HuH-7.5 (cell line): ENCODE results near the gene WDR93.
A peak's percentile ranks its signal among the peaks of the same experiment; 100 is the strongest.

Experiments used
- DNase-seq: peaks from one replicate; pipeline ENCODE4 v3.0.0; 2011; ENCODE audit warnings: low spot score

WDR93 gene

GRCh38 chr15:89690276-89691218 is at the start of gene WDR93, which contains the start of gene PEX11A:
Gene WDR93 (plus strand): TSS chr15:89690811. CDS start chr15:89701747, 10,936 bp downstream.
Gene PEX11A (minus strand): TSS chr15:89690754. CDS start chr15:89690632, 122 bp downstream.
- DNase-seq: peak; percentile 83

DNA sequence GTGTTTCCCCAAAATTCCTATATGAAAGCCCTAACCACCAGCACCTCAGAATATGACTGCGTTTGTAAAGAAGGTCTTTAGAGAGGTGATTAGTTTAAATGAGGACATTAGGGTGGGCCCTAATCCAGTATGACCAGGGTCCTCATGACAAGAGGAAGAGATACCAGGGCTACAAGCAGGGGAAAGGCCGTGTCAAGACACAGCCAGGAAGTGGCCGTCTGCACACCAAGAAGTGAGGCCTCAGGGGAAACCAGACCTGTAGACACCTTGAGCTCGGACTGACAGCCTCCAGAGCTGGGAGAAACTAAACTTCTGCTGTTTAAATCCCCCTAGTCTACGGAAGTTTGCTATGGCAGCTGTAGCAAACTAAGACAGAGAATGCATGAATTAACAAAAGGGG is 49.6 kb upstream of the WDR93 start:
- no peak for DNase-seq

GRCh38 chr15:89642106-89642505 is 48.5 kb upstream of the WDR93 start:
- no peak for DNase-seq

DNA sequence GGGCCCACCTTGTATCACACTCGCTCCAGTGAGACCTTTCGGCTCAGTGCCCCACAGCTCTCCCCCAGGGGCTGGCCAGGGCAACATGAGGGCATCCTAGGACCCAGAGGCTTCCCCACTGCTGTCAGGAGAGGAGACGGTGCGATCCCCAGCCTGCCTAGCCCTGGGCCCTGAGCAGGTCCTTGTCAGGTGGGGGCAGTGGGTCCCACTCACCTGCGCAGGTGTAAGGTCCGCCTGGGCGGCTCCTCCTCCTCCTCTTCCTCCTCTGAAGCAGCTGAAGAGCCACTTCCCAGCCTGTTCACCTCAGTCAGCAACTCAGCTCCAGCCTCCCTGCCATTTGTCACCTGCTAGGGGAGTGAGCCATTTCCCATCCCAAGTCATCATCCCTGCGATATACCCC is 44.9 kb upstream of the WDR93 start:
- no peak for DNase-seq

DNA sequence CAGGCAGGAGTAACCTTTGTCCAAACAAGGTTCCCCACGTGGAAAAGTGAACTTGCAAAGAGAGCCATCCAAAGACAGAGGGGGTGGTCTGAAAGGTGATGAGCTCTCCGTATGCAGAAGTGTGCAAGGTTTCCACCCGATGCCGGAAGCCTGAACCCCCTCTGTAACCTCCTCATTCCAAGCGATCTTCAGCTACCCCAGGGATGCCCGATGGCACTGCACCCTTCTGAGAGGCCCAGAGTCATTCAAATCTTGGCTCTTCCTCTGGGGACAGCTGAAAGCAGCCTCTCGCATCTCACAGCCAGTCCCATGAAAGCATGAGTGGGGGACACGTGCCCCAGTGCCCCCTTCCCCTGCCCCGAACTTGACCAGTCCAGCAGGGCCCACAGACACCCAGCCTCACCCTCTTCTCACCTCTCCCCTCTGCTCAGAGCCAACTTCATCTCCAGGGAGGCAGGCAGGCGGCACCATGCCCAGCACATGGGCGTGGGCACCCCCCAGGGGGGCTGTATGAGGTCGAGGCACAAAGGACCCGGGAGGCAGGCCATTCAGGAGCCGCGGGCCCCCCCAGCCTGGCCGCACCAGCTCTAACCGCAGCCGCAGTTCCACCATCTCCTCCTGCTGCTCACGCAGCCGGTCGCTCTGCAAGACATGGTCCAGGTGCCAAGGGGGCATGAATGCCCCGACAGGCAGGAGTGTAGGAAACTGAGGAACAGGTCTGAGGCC is 44.0 kb upstream of the WDR93 start:
- no peak for DNase-seq

- peak; percentile 99 for DNase-seq
These were observed 43.3 kb upstream of the WDR93 start for GRCh38 chr15:89647191-89647851.

DNA sequence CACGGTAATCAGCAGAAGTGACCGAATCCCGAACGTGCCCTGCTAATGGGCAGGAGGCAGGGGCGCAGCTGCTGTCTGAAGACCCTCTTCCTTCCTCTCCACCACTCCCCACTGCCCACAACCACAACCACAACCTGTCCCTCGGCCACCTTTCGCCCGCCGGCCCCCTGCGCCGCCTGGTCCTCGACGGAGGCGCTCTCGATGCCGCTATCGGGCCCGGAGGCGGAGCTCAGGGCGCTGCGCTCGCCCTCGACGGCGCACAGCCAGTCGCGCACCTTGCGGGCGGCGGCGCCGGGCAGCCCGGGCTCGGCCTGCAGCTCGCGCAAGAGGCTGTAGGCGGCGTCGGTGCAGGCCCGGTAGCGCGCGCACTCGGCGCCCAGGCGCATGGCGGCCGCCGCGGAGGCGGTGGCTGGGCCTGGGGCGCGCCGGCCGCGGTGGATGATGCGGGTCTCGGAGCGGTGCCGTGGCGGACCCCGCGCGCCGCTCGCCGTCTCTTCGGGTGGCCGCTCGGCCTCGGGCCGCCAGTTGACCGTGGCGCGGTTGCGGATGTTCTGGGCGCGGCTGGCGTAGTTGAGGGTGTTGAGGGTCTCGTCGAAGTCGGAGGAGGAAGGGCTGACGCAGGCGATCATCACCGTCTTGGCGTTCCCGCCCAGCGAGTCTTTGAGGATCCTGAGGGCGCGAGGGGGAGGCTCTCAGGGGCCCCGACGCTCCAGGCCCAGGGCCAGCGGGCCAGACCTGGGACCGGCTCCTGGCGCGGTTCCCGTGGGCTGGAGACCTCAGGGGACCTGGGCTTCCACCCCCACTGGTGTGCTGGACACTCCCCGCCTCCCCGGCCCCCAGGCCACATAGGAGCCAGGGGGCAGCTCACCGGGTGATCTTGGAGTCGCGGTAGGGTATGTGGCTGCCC is 42.3 kb upstream of the WDR93 start:
- no peak for DNase-seq

GRCh38 chr15:89649013-89649625 is 41.5 kb upstream of the WDR93 start:
- no peak for DNase-seq

DNA sequence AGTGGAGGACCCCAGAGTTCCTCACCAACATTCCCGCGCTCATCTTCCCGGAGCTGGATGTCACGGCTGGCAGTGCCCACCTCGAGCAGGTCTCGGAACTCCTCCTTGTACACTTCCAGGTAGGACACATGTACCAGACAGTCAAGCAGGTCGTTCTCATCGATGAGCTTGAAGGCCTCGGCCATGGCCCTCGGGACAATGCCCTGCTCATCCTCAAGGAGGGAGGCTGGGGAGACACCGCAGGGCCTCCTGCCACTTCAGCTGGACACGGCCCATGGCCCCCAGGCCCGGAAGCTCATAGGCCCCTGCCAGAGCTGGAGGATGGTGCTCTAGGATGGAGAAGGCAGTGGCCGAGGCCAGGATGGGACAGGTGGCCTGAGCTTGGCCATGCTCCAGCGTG is 40.9 kb upstream of the WDR93 start:
- DNase-seq: no peak

GRCh38 chr15:89652131-89652530 is 38.5 kb upstream of the WDR93 start:
- no peak for DNase-seq

DNA sequence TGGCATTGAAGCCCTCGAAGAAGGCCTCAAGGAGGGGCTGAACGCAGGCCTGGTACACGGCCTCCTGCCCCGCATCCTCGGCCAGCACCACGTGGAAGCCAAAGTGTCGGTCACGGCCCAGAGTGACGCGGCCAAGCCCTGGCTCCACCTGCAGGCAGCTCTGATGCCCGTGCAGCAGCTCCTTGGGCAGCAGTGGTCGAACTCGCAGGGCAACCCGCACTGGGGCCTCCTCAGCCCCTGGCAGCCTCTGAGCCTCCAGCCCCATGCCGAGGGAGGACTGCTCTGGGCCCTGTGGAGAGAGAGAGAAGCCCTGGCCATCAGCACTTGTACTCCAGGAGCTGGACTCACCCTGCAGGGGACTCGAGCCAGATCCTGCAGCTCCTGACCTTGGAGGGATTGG is 37.9 kb upstream of the WDR93 start:
- DNase-seq: no peak

DNA sequence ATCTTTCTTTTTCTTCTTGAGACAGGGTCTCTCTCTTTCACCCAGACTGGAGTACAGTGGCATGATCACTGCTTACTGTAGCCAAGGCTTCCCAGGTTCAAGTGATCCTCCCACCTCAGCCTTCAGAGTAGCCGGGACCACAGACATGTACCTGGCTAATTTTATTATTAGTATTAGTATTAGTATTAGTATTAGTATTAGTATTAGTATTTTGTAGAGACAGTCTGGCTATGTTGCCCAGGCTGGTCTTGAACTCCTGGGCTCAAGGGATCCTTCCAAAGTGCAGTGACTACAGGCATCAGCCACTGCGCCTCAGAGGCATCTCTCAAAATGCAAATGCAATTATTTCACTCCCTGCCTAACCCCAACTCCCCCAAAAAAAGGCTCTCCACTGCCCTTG is 37.0 kb upstream of the WDR93 start:
- no peak for DNase-seq

DNA sequence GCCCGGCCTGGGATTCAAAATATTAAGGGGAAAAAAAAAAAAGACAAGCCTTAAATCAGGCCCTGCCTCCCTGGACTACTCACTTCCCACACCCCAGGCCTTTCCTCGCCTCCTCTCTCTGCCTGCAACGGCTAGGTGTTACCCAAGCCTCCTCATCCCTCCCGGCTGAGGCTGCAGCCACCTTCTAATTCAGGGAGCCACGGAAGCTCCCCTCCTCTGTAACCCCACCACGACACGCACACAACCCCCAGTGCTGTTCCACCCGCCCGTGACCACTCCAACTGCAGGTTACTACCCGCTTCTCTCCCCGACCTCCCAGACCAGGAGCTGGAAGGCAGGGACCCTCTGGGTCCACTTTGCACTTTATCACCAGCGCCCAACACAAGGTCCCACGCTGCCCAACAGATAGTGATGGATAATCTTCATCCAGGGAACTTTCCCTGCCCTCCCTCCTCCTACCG is 36.3 kb upstream of the WDR93 start:
- peak; percentile 65 for DNase-seq

DNA sequence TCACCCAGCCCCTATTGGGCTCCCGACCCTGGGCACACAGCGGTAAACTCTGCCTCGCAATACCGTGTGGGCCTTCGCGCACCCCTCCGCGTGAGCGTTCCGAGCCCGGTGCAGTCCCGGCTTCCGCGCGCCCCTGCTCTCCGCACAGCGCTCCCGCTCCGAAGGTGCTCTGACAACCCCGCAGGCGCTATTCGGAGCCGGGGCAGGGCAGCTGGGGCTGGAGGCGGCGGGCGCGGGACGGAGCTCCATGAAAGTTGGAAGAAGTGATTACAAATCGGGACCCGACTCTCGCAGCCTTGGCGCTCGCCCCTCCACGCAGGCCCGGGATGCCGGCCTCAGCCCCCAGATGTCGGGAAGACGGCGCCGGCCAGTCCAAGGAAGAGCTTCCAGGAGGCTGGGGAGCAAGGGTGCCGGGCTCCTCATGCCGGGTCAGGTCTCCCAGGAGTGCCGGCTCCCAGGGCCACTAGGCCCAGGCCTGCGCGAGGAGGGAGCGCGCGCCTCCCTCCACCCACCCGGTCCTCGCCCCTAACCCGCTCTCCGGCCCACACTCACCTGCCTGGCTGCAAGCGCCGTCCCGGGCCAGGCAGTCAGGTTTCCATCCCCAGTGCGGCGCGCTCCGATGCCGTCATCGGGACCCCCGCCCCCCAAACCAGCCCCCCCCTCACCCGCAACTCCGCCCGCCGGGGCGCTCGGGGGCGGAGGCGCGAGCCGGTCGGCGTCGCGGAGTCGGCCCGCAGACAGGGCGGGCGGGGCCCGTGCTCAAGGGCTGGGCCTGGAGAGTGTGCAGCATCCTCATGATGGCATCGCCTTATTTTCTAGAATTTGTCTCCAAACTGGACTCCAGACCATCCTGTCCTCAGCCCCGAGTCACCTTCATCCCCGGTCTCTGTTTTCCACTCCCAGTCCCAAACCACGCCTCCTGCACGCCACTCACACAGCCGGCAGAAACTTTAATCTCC is 35.5 kb upstream of the WDR93 start, which contains the start of gene KIF7:
Gene KIF7 (minus strand): TSS at position 621 of the 959 bp plus-strand sequence. CDS start 2,537 bp downstream, outside the sequence.
- peak; percentile 92 for DNase-seq

DNA sequence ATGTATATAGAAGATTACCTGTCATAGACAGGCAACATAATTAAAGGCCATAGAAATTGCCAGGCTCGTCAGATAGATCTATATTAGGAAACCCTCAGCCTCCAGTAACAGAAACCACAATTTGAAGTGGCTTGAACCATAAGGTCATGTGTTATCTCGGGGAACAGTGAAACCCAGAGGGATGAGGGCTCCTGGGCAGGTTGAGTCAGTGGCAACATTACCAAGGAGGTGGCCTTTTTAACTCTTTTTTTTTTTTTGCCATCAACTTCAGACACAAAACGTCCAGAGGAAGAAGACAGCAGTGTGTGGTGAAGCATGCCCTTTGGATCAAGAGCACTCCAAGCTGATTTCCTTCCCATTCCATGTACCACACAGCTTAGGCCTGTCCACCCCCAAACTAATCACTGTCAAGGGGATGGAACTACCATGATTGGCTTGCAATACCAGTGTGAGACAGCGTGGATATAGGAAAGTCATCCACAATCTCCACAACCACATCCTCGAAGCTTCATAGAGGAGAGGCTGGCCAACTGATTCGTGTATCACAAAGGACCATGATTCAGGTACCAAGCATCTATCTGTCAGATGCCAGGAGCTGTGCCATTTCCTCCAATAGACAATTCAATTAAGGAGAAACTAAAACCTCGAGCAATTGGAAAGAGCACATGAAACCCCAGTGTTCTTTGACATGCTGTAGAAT is 34.3 kb upstream of the WDR93 start:
- no peak for DNase-seq

- DNase-seq: no peak
These were observed 32.9 kb upstream of the WDR93 start for GRCh38 chr15:89657686-89658200.

DNA sequence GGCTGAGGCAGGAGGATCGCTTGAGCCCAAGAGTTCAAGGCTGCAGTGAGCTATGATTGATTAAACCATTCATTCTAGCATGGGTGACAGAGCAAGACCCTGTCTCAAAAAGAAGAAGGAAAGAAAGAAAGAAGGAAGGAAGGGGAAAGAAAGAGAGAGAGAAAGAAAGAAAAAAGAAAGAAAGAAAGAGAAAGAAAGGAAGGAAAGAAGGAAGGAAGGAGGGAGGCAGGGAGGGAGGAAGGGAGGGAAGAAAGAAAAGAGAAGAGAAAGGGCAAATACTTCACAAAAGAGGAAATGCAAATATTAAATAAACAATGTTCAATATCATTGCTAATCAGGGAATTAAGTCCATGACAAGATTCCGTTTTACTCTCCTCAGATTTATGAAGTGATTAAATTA is 31.3 kb upstream of the WDR93 start:
- no peak for DNase-seq

GRCh38 chr15:89660556-89660955 is 30.1 kb upstream of the WDR93 start:
- no peak for DNase-seq
